SU-DHL-6 (cell line): ENCODE results near the gene L3HYPDH.
A peak's percentile ranks its signal among the peaks of the same experiment; 100 is the strongest.

Source experiments
- H2AFZ ChIP-seq: fragments of 200-600 bp; sonication (generic); 2 replicates; pipeline ENCODE4 v1.6.1; 2014; ENCODE audit warnings: low read depth, mild to moderate bottlenecking, moderate library complexity, mixed read lengths, antibody characterized with exemption, low read length; ENCODE audit not compliant: severe bottlenecking
- H3F3A ChIP-seq: fragments of 200-600 bp; shearing (Covaris generic); 2 replicates; pipeline ENCODE4 v1.6.0; 2016; ENCODE audit warnings: antibody characterized with exemption, mild to moderate bottlenecking; ENCODE audit not compliant: insufficient read depth
- H3K27ac ChIP-seq: fragments of 200-600 bp; sonication (generic); 2 replicates; pipeline ENCODE4 v1.5.1; 2016; ENCODE audit warnings: low read depth, mild to moderate bottlenecking, low read length, moderate library complexity, mixed read lengths
- H3K27me3 ChIP-seq: fragments of 200-600 bp; sonication (generic), shearing (Covaris generic); 2 replicates; pipeline ENCODE4 v1.6.0; 2014; ENCODE audit warnings: mild to moderate bottlenecking, low read length
- H3K36me3 ChIP-seq: fragments of 200-600 bp; sonication (generic); 2 replicates; pipeline ENCODE4 v1.6.1; 2014; ENCODE audit warnings: mild to moderate bottlenecking, low read length, mixed read lengths
- H3K4me2 ChIP-seq: fragments of 300-600, 200-600 bp; shearing (Covaris generic), sonication (generic); 2 replicates; pipeline ENCODE4 v1.6.0; 2014; ENCODE audit warnings: low read length, low read depth, mild to moderate bottlenecking; ENCODE audit not compliant: poor library complexity, severe bottlenecking
- H3K4me3 ChIP-seq: fragments of 200-600 bp; sonication (generic); 2 replicates; pipeline ENCODE4 v1.5.1; 2014; ENCODE audit warnings: antibody characterized with exemption, low read length, mild to moderate bottlenecking, mixed read lengths; ENCODE audit not compliant: insufficient read depth, poor library complexity, severe bottlenecking
- H3K79me2 ChIP-seq: fragments of 200-600 bp; sonication (generic); 2 replicates; pipeline ENCODE4 v1.6.1; 2014; ENCODE audit warnings: mild to moderate bottlenecking, low read length, moderate library complexity; ENCODE audit not compliant: insufficient read depth
- H3K9ac ChIP-seq: fragments of 200-600 bp; sonication (generic); 2 replicates; pipeline ENCODE4 v1.7.0; 2014; ENCODE audit warnings: mild to moderate bottlenecking, low read length
- H3K9me2 ChIP-seq: fragments of 200-600 bp; sonication (generic); replicated peaks from 2 replicates; pipeline ENCODE4 v1.6.1; 2014; ENCODE audit warnings: low read length; ENCODE audit not compliant: insufficient read depth
- H3K9me3 ChIP-seq: fragments of 200-600 bp; sonication (generic); 2 replicates; pipeline ENCODE4 v1.6.1; 2014; ENCODE audit warnings: low read length, mixed read lengths; ENCODE audit not compliant: insufficient read depth
- H4K20me1 ChIP-seq: fragments of 200-600 bp; sonication (generic); 2 replicates; pipeline ENCODE4 v1.6.1; 2014; ENCODE audit warnings: low read depth, mild to moderate bottlenecking, antibody characterized with exemption, low read length, moderate library complexity, mixed read lengths
- CTCF ChIP-seq: fragments of 200-600 bp; sonication (generic); IDR thresholded peaks from one replicate; pipeline ENCODE4 v1.5.1; 2017; ENCODE audit warnings: antibody characterized with exemption, mild to moderate bottlenecking, low read length, moderate library complexity; ENCODE audit not compliant: insufficient read depth, poor library complexity, severe bottlenecking
- EZH2phosphoT487 ChIP-seq: fragments of 200-600 bp; sonication (generic), shearing (Covaris generic); conservative IDR thresholded peaks from 2 replicates; pipeline ENCODE4 v1.6.1; 2018; ENCODE audit warnings: mild to moderate bottlenecking, antibody characterized with exemption, low read length, moderate library complexity, mixed read lengths

The L3HYPDH gene

DNA sequence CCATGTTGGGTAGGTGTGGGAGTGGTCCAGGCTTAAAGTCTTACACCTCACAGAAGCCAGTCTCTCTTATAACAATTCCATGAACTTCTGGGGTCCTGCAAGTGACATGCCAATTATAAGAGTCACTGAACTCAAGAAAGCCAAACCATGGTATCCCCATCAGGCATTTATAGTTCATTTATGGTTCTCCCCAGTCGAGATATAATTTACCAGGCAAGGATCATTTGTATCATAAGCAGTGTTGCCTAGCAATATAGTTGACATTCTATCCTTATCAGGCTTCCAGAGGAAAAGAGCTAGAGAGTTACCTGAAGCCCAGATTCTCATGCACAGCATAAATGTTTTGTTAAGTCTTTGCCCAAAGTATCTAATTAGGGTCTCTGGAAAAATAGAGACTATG, 8.2 kb upstream of the L3HYPDH start:
- Histone ChIP-seq H3K79me2 (0 out of 2 replicates have a peak, but pooled peaks cover 4% of the 10 kb centered on the region), H3K9me2 (no peaks in the 10 kb centered on the region), H3K36me3 (peaks cover 49% of the 10 kb centered on the region), H2AFZ (no peak overlapping the region), H3F3A (no peaks in the 10 kb centered on the region), H3K27ac (no peak overlapping the region), H3K27me3 (no peaks in the 10 kb centered on the region), H3K9ac (no peak overlapping the region), H3K4me2 (no peak overlapping the region), H4K20me1 (no peaks in the 10 kb centered on the region), H3K4me3 (no peak overlapping the region), H3K9me3 (no peaks in the 10 kb centered on the region)
- TF ChIP-seq CTCF (no peak), EZH2phosphoT487 (no peak)

GRCh38 chr14:59490756-59491155, 6.5 kb upstream of the L3HYPDH start:
- H3K27me3 ChIP-seq = no peaks in the 10 kb centered on the region
- H3F3A ChIP-seq = no peaks in the 10 kb centered on the region
- no peak for TF ChIP-seq CTCF
- no peak for TF ChIP-seq EZH2phosphoT487
- H4K20me1 ChIP-seq = no peaks in the 10 kb centered on the region
- H3K9me2 ChIP-seq = no peaks in the 10 kb centered on the region
- H3K4me3 ChIP-seq = no peak overlapping the region
- no peak overlapping the region for H3K9ac ChIP-seq
- H3K9me3 ChIP-seq = no peaks in the 10 kb centered on the region
- peaks cover 41% of the 10 kb centered on the region for H3K36me3 ChIP-seq
- H3K4me2 ChIP-seq = no peak overlapping the region
- H2AFZ ChIP-seq = no peak overlapping the region
- H3K27ac ChIP-seq = no peak overlapping the region
- peaks cover 13% of the 10 kb centered on the region for H3K79me2 ChIP-seq

DNA sequence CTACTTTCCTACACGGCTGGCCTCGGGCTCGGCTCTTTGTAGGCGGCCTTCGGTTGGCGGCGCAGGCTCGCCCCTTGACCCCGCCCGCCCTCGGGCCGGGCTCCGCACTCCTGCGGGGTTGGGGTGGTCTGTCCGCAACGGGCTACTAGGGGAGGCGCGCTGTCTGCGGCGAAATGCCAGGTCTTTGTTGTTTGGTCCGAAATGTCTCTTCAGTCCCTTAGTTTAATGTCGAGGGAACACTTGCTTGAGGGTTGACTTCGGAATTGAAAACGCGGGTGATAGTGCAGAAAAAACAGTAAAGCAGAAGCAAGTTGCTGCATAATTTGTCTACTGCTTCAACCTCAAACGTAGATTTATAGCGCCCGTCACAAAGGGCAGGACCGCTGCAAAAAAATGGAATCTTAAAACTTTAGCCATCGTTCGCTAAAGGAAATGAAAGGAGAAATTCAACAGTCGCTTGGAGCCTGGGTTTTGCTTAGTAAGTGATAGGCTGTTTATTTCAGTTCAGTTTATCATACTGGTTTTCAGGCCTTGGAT, 499 bp upstream of the L3HYPDH start:
- Histone ChIP-seq H3K9ac (peak overlapping the region; percentile 91), H3K9me3 (no peaks in the 10 kb centered on the region), H3K27me3 (no peaks in the 10 kb centered on the region), H3K9me2 (no peaks in the 10 kb centered on the region), H3F3A (peaks cover 4% of the 10 kb centered on the region; the same call in 1 of the 2 replicates), H3K4me2 (peak overlapping the region; percentile 77), H3K79me2 (peaks cover 54% of the 10 kb centered on the region), H2AFZ (peak overlapping the region; percentile 82), H3K36me3 (peaks cover 13% of the 10 kb centered on the region), H3K4me3 (peak overlapping the region; percentile 93), H4K20me1 (no peaks in the 10 kb centered on the region), H3K27ac (peak overlapping the region; percentile 51)
- TF ChIP-seq EZH2phosphoT487 (no peak), CTCF (no peak)
